NCI-H446 (cell line): ENCODE measurements around the gene TSPAN14.
"Not testable (repeated sequence)": the region's sequence is repeated elsewhere in the genome, so short reads cannot be mapped to it uniquely, and the experiment has no call there.

ENCODE experiments used
- DNase-seq, 2 experiments: peaks; one replicate each; lab custom pipeline; 2025; lab: John Stamatoyannopoulos, UW

Gene TSPAN14

GRCh38 chr10:80453842-80454512 is at the start of gene TSPAN14:
Gene TSPAN14, plus strand, starts transcription at chr10:80454310. Its CDS starts 34,924 bp downstream, at chr10:80489234.
- peak in 1 of 2 experiments; percentile 62 for DNase-seq

- DNase-seq: no peak
Measured at GRCh38 chr10:80405035-80405434, 49.1 kb upstream of the TSPAN14 start.

- no peak for DNase-seq
Measured at GRCh38 chr10:80405626-80406025, 48.5 kb upstream of the TSPAN14 start.

GRCh38 chr10:80406204-80406603 is 47.9 kb upstream of the TSPAN14 start:
- no peak for DNase-seq

GRCh38 chr10:80407812-80408241 is 46.3 kb upstream of the TSPAN14 start:
- no peak for DNase-seq

- peak in 1 of 2 experiments; percentile 81 for DNase-seq
Measured at GRCh38 chr10:80408242-80409101, 45.6 kb upstream of the TSPAN14 start, which contains the start of gene PRXL2A. Gene PRXL2A, plus strand, starts transcription at chr10:80408551. Its CDS starts 11,917 bp downstream, at chr10:80420468.

GRCh38 chr10:80409121-80409520 is 45.0 kb upstream of the TSPAN14 start:
- no peak for DNase-seq

GRCh38 chr10:80410122-80410521 is 44.0 kb upstream of the TSPAN14 start:
- DNase-seq: no peak

GRCh38 chr10:80410578-80411145 is 43.4 kb upstream of the TSPAN14 start:
- DNase-seq: peak in 1 of 2 experiments; percentile 0

GRCh38 chr10:80411267-80411668 is 42.8 kb upstream of the TSPAN14 start:
- DNase-seq: no peak

GRCh38 chr10:80411681-80412220 is 42.4 kb upstream of the TSPAN14 start:
- no peak for DNase-seq

- DNase-seq: no peak
Measured at GRCh38 chr10:80412486-80412885, 41.6 kb upstream of the TSPAN14 start.

GRCh38 chr10:80413271-80413996 is 40.7 kb upstream of the TSPAN14 start:
- peak in 1 of 2 experiments; percentile 59 for DNase-seq

- no peak for DNase-seq
Measured at GRCh38 chr10:80414142-80414895, 39.8 kb upstream of the TSPAN14 start.

GRCh38 chr10:80415734-80416478 is 38.2 kb upstream of the TSPAN14 start:
- DNase-seq: no peak

- DNase-seq: peak in 1 of 2 experiments; percentile 35
Measured at GRCh38 chr10:80416479-80417098, 37.5 kb upstream of the TSPAN14 start.

GRCh38 chr10:80417256-80417655 is 36.9 kb upstream of the TSPAN14 start:
- DNase-seq: not testable (repeated sequence)

- DNase-seq: no peak
Measured at GRCh38 chr10:80421050-80421706, 32.9 kb upstream of the TSPAN14 start.
